GM10248 (cell line): ENCODE results near the gene WAPL.
"Not testable (repeated sequence)": the region's sequence is repeated elsewhere in the genome, so short reads cannot be mapped to it uniquely, and the experiment has no call there.

Experiments used
- CTCF ChIA-PET: fragments of 300-600 bp; sonication (Branson Sonifier 250); formaldehyde crosslinking; extraction: SDS; loops from one replicate; lab custom pipeline; 2021; ENCODE audit warnings: antibody characterized with exemption; lab: Yijun Ruan, JAX
- POLR2A ChIA-PET: fragments of 350-650 bp; sonication (Branson Sonifier 250); formaldehyde crosslinking; extraction: SDS; loops from one replicate; lab custom pipeline; 2020; ENCODE audit warnings: antibody characterized with exemption; lab: Yijun Ruan, JAX
- DNase-seq: peaks from one replicate; pipeline ENCODE4 v3.0.0; 2012; ENCODE audit errors: extremely low spot score
- TF ChIP-seq, protein P1 (sequence below): IDR thresholded peaks from 2 replicates; pipeline ENCODE4 v1.5.1; 2012; ENCODE audit warnings: mild to moderate bottlenecking, low read depth; ENCODE audit errors: extremely low read depth, missing control alignments, control extremely low read depth

Gene WAPL

DNA sequence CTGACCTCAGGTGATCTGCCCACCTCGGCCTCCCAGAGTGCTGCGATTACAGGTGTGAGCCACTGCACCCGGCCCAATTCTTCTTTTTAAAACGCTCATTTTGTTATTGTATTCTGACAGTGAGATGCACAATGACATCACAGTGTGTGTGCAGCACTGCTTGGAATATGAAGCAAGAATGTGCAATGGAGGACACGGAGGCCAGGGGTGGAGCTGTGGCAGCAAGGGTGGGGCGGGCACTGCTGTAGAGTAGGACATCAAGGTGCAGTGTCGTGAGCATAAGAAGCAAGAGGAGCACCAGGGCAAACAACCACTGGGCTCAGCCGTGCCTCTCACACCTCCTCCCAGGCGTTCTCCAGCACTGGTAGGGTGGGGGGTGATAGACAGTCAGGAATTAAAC, 128.2 kb downstream of the WAPL start:
- TF ChIP-seq, protein P1, sequence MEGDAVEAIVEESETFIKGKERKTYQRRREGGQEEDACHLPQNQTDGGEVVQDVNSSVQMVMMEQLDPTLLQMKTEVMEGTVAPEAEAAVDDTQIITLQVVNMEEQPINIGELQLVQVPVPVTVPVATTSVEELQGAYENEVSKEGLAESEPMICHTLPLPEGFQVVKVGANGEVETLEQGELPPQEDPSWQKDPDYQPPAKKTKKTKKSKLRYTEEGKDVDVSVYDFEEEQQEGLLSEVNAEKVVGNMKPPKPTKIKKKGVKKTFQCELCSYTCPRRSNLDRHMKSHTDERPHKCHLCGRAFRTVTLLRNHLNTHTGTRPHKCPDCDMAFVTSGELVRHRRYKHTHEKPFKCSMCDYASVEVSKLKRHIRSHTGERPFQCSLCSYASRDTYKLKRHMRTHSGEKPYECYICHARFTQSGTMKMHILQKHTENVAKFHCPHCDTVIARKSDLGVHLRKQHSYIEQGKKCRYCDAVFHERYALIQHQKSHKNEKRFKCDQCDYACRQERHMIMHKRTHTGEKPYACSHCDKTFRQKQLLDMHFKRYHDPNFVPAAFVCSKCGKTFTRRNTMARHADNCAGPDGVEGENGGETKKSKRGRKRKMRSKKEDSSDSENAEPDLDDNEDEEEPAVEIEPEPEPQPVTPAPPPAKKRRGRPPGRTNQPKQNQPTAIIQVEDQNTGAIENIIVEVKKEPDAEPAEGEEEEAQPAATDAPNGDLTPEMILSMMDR, result no peak
- POLR2A ChIA-PET, result no interaction called here
- CTCF ChIA-PET, result interaction anchor here (0.9 to 6.7 kb wide), 4 partner anchors 12 to 191 kb away, joined by 3 to 41 read pairs (median 4); no protein-coding TSS in a partner anchor
- DNase-seq, result no peak

DNA sequence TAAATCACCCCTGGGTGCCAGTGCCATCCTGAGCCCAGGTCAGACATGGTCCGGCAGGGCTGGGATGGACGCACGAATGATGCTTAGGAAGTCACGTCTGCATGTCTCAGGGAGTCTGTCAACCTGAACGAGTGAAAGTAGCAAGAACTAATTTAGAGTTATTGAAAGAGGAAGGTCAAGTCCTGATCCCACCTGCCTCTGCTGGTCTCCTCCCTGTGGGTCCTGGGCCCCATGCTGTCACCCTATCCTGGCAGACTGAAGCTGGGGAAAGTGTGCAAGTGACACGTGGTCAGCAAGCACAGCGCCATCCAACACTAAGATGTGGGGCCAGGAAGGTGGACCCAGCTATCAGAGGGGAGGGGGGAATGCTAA, 128.9 kb downstream of the WAPL start:
- ChIA-PET POLR2A (no interaction called here), CTCF (interaction anchor here (0.9 to 6.7 kb wide), 3 partner anchors 11 to 192 kb away, joined by 3 to 41 read pairs (median 4); no protein-coding TSS in a partner anchor)
- TF ChIP-seq, protein P1, result no peak
- peak; percentile 80 for DNase-seq

DNA sequence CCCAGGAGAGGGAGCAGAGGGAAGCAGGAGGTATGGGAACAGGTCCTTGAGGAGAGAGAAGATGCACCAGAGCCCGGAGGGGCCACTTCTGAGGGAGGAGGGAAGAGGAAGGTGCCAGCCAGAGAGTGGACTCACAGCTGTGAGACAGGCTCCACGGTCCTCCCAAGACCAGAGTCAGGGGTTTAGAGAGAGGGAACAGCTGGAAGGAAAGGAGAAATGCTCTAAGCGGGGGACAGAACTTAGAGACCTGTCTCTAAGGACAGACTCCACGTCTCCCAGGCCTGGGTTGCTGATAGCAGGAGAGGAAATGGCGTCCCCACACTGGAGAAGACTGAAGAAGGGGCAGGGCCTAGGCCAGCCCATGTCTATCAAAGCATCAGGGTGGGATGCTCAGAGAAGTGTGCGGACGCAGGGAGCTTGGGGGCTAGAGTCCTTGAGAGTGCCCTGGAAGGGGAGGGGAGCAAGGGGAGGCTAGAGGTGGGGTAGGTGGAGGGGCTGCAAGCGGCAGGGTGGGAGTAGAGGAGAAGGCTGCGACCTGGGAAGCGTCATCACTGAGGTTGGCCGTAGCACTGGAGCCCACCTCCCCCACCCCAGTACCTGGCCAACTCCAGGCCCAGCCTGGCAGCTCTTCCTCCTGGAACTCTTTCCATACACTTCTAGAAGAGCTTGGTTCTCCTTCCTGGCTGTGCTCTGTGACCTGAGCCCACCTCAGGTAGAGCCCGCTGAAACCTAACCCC, 129.4 kb downstream of the WAPL start:
- CTCF ChIA-PET, result interaction anchor here (0.9 to 8.1 kb wide), 6 partner anchors 8 to 192 kb away, joined by 3 to 81 read pairs (median 4); no protein-coding TSS in a partner anchor
- TF ChIP-seq, protein P1, result no peak
- POLR2A ChIA-PET, result no interaction called here
- peak; percentile 58 for DNase-seq

DNA sequence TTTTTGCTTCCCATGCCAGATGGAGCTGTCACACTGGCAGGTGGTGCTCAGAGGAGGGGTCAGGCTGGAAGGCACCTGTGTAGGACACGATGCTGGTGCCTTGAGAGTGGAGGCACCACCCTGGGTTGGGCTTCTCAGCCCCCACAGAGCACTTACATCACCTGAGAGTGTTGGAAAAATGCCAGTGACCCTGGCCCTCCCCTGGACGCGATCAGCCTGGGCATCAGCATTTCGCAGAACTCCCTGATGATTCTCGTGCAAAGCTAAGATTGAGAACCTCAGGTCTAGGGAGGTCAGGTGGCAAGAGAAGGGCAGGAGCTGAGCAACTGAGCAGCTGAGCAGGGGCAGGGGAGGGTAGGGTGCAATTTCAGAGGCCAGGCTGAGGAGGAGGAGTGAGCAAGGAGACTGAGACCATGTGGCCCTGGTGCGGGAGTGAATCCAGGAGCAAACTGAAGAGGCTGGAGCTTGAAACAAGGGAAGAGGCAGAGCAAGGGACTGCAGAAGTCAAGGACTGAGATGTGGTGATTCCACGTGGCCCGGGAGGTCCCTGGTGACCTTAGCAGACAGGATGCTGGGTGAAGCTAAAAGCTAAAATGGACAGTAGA, 130.3 kb downstream of the WAPL start:
- CTCF ChIA-PET, result interaction anchor here (0.9 to 8.1 kb wide), 6 partner anchors 9 to 193 kb away, joined by 3 to 81 read pairs (median 3); no protein-coding TSS in a partner anchor
- DNase-seq, result no peak
- TF ChIP-seq, protein P1, result no peak
- POLR2A ChIA-PET, result interaction anchor here (0.6 kb wide), 1 partner anchor 9 kb away, joined by 3 read pairs; no protein-coding TSS in a partner anchor

DNA sequence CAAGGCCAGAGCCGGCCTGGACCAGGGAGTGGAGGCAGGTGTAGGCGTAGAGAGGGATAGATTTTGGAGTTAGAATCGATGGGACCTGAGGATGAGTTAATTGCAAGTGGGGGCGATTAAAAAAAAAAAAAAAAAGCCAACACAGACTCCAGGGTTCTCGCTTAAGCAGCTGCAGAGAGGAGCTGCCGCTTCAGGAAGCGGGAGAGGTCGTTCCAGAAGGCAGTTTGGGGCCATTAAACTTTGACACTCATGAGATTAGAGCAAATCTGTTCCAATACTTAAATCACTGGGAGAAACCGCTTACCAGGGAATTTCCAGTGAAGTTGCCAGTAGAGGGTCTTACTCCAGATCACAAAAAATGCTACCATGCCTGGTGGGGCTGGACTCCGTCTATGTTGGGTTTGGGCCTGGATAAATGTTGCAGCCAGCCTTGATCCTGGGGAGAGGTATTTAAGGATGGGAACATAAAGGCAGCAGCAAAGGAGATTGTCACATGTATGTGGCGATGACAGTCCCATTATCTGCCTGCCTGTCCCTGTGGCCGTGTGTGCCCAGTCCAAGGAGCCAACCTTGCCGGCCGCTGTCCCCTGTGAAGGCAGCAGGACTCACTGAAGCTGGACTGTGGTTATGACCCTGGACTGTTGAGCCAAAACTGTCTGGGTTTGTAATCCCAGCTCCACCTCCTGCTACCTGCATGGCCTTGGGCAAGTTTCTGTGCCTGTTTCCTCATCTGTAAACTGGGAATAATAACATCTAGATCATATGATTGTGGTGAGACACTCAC, 131.1 kb downstream of the WAPL start:
- POLR2A ChIA-PET, result interaction anchor here (0.6 to 1.4 kb wide), 3 partner anchors 9 to 10 kb away, joined by 3 to 6 read pairs (median 3); no protein-coding TSS in a partner anchor
- CTCF ChIA-PET, result interaction anchor here (1.0 to 8.1 kb wide), 6 partner anchors 10 to 194 kb away, joined by 3 to 81 read pairs (median 7); no protein-coding TSS in a partner anchor
- no peak for DNase-seq
- TF ChIP-seq, protein P1, result no peak

DNA sequence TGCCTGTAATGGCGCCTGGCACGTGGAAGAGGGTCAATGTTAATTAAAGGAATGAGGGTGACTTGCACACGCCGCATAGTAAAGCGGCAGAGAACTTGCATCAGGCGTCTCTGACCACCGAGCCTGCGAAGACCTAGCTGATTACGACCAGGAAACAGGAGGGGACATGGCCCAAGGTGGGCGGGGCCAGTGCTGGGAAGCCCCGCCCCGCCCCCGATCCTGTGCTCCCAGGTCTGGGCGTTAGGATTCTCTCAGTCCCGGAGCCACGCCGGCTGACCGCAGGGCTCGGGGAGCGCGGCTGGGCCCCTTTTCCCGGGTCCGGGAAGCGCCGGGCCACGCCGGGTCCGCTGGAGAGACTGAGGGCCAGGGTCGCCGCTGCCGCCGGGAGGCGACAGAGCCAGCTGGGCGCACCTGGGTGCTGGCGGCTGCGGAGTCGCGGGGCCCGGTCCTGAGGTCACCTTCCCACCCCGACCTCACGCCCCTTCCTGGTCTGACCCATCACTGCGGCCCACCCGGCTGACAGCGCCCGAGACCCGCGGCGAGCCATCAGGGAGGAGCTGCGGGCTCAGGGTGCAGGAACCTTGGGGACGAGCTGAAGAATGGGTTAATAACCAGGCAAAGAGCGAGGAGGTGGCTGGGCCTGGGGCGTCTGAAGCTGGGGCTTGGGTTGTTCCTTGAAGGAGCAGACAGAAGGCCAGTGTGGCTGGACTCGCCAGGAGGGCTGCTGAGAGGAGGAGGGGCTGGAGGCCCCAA, 132.0 kb downstream of the WAPL start:
- peak; percentile 85 for DNase-seq
- CTCF ChIA-PET, result interaction anchor here (0.8 to 8.1 kb wide), 8 partner anchors 11 to 195 kb away, joined by 3 to 81 read pairs (median 4); no protein-coding TSS in a partner anchor
- TF ChIP-seq, protein P1, result peak; percentile 14
- POLR2A ChIA-PET, result interaction anchor here (1.4 kb wide), 1 partner anchor 10 kb away, joined by 6 read pairs; no protein-coding TSS in a partner anchor

DNA sequence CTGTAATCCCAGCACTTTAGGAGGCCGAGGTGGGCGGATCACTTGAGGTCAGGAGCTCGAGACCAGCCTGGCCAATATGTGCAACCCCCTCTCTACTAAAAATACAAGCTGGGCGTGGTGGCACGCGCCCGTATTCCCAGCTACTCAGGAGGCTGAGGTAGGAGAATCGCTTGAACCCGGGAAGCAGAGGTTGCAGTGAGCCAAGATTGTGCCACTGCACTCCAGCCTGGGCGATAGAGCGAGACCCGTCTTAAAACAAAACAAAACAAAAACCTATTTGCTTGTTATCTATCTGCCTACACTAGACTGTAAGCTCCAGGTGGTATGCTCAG, 132.5 kb downstream of the WAPL start:
- ChIA-PET CTCF (interaction anchor here (0.8 to 8.1 kb wide), 7 partner anchors 11 to 195 kb away, joined by 3 to 81 read pairs (median 5); no protein-coding TSS in a partner anchor), POLR2A (interaction anchor here (1.4 kb wide), 1 partner anchor 11 kb away, joined by 6 read pairs; no protein-coding TSS in a partner anchor)
- not testable (repeated sequence) for DNase-seq
